Dermis microvascular lymphatic vessel endothelial cell (primary cell): ENCODE results near the gene TMEM11. TPM values are rescaled to one million over a fixed set of nuclear protein-coding genes. Genes with fewer than 3 reads are reported as not detected.

Experiments used
- DNase-seq, 2 donors: peaks; one replicate each; pipeline versions ENCODE4 v3.0.0 to v3.0.0-alpha.2; 2010; ENCODE audit warnings: low read depth in 2 of 2
- total RNA-seq: library from RNA; depleted of rRNA; stranded (reverse); fragments of >200 nt; gene quantifications from 2 replicates; pipeline ENCODE4 v1.2.1, GENCODE V29; 2014

The TMEM11 gene
- total RNA-seq, 1 donor from 2014 or later = 16.9 TPM

DNA sequence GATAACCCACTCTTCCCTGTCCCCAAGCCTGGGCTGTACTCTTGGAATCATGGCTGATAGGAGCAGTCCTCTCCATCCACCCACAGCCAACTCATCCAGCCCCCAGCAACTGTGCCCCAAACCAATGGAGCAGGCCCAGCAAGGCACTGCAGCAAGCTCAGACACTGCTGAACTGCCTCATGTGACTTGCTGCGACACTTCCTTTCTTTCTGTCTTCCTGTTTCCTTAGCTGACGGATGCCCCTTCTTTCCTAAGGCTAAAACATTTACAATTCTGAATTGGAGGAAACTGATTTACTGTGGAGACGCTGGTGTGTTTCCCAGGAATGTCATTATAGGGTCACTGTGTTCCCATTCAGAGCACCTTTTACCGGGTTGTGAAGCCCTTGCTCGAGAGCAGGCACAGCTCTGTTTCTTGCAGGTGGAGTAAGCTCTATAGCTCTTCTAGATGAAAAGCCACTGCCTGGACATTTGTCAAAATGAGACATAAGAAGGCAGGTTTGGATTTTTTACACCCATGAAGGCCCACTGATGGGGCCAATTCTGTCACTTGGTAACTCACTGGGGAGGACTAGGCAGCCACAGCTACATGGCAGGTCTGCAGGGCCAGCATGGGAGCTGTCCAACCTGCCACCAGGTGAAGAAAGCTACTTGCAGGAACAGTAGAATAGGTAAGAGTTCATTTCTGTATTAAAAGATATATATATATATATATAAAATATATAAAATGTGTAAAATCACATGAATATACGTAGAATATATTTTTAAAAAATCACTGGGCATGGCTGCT lies 27.4 kb downstream of the TMEM11 start:
- peak; percentile 68 to 81 for DNase-seq

DNA sequence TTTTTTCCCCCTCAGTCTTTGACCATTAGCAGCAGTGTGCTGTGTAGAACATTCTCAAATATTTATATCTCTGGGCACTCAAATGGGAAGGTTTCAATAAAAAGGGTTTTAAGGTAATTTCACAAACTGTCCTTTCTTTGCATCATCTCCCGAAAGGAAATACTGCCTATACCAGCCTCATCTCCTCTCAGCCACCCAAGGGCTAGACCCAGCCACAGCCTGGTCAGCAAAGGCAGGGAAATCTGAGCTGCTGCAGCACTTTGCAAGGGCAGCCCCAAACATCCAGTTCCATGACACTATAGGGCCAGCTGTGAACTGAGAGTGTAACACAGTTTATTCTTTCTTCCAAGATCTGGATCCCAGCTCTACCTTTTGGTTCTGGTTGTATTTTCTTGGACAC lies 28.9 kb downstream of the TMEM11 start:
- DNase-seq = no peak

DNA sequence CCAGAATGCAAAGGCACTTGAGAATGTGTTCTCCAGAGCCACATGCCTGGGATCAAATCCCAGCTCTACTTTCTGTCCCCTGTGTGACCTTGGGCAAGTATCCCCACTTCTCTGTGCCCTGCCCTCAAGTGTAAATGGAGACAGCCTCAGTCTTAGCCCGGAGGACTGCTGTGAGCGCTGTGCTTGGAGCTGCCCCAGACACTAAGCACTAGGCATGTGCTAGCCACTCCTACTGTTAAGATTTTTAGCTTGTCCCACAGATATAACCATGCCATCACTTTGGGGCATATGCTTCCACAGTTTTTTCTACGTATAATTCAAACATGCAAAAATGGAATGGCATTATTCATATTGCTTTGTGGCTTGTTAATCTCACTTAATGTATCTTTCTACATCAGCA lies 29.4 kb downstream of the TMEM11 start:
- no peak for DNase-seq

DNA sequence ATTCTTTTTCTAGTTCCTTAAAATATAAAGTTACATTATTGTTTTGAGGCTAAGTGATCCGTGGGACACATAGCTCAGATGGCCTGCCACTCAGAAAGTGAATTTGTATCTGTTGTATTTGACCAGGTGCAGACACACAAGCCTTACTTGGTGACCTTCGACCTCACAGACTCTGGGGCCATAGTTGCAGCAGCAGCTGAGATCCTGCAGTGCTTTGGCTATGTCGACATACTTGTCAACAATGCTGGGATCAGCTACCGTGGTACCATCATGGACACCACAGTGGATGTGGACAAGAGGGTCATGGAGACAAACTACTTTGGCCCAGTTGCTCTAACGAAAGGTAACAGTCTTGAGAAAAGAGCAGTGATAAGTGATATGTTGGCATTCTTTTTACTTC lies 30.5 kb downstream of the TMEM11 start:
- peak in 1 of 2 donors; percentile 18 for DNase-seq

DNA sequence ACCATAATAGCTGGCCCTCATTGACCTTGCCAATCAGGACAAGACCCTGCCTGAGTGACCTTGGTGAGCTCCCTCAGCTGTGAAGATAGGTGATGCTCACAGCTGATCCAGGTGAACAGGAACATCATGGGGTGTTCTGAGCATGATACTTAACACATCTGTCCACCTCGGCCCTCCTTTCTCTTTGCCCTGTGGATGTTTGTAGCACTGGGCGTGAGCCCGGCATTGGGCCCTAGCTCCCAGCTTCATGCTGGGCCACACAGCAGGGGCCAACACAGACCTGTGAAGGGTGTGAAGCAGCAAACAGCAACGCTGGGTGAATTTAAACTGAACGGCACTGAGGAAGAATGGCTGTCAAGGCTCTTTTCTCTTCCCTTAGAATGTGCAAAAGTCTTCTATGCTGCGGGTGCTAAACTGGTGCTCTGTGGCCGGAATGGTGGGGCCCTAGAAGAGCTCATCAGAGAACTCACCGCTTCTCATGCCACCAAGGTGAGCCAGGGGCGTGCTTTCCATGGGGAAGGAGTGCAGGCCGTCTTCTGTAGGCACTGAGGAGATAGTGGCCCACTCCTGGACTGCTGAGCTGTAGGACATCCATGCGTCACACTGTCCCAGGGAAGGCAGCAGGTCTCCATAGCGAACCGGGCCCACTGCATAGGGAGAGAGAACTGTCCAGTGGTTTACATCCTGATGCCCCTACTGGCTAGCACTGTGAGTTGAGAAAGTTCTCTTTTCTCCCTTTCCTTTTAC lies 35.9 kb downstream of the TMEM11 start:
- DNase-seq = no peak

DNA sequence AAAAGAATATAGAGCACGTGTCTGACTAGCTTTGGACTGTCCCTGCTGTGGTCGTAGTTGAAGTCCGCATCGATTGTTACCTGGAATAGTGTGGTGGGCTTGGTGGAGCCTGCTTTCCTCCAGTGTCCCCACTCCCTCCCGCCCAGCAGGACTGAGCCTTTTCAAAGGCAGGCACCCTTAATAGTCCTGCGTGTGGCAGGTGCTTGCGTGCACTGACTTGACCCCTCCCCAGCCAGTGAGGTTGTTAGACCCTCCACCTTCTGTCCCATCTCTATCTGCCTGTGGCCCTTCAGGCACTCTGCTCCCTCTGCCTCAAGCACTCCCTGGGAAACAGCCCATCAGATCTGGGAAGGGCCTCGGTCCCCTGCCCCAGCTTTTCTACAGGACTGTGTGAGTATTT lies 36.6 kb downstream of the TMEM11 start:
- DNase-seq = no peak

DNA sequence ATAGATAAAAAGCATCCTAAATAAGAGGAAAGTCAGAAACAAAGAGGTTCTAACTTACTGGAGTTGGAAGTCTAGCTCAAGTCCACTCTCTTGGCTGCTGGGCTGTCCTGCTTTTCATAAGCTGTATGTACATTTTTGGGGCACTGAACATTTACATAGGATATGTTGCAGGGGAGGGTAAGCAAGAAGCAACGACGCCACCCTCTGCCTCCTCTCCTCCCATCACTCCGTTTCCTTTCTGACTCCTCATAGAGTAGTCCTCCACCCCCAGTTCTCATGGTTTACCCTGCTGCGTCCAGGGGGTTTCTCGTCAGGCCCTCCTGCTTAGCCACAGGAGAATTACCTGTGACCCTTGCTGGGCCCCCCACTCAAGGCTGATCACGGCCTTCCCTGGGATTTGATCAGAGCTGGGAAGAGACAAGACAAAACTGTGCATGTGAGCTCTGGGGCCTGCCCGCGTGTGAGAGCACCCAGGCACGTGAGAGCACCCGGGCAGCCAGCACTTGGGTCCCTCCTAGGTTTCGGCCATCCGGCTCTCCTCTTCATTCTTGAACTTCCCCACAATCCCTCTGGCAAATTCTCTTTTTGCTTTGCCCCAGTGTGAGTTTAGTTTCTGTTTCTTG lies 37.1 kb downstream of the TMEM11 start:
- no peak for DNase-seq

DNA sequence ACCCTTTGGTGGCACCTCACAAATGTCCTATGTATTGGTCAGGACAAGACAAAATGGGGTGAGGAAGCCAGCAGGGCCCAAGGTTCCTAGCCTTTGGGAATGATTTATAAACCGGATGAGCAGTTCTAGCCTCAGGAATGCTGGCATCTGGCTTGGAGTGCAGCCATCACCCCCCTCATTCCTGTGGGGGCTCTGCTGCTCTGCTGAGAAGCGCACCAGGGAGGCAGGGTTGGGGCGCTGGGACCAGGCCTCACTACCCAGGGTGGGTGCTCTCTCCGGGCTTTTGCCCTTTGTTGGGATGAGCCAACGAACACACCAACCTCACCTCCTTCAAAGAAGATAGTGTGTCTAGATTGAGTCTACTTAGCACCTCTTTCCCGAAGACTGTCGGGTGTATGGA lies 39.2 kb downstream of the TMEM11 start:
- DNase-seq = peak in 1 of 2 donors; percentile 29

DNA sequence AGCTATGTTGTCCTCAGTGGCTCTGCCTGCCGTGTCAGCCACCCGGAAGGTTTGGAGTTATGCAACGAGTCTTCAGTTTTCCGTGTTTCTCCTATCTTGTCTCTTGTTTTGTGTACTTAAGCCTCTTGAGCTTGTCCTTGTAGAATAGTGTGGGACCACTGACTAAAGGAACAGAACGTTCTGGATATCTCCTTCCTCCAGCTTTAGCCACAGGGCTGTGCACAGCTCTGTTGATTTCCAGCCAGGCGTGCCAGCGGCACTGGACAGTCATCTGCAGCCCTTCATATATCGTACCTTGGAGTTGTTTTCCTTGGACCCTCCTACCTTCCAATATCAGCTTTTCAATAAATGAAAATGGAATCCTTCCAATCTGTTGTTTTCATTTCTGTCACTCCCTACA lies 39.8 kb downstream of the TMEM11 start:
- peak in 1 of 2 donors; percentile 21 for DNase-seq

DNA sequence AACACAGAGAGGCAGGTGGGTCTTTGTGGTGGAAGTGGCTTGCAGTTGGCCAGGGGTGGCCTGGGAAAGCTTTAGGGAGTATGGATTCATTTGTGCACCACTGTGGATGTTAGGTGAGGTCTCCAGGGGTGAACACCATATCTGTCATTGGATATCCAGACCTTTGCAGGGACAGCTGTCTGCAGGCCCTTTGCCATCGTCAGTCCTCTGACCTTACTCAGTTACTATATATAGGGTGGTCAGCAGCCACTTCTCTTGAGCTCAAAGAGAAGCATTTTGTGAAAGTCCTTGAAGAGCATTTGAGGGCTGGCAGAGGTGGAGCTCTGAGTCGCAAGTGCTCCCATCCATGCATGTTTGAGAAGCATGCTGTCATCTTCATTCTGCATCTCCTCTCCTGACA lies 40.4 kb downstream of the TMEM11 start:
- DNase-seq = no peak

DNA sequence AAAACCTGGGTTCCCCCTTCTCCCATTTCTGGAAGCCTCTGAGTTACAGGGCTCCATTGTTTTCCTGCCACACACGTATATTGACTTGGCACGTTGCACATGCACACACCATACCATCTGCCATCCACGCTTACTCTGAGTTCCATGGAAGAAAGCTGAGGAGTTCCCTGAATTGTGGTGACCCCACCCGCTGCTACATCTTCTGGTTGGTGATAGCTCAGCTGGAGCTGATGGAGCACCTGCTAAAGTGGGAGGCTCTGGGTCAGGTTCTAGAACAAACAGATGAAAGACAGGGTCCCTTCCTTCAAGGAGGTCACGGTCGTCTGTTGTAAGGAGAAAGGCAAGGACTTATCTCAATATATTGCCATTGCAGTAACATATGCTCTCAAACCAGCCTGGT lies 41.1 kb downstream of the TMEM11 start:
- no peak for DNase-seq

DNA sequence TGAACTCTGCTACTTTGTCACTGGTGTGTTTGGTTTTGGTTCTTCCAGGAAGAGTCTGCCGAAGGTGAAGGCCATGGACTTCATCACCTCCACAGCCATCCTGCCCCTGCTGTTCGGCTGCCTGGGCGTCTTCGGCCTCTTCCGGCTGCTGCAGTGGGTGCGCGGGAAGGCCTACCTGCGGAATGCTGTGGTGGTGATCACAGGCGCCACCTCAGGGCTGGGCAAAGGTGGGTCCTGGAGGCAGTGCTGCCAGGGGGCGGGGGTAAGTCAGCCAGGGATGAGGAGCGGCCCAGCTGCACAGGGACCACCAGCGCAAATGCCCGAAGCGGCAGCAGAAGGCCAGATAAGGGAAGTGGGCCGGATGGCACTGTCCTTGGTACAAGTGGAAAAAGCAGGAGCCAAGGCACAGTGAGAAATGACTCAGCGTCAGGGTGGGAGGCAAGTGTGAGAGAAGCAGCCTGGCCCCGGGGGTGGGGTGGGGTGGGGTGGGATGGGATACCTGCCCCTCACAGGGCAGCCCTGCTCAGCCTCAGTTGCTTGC lies 41.9 kb downstream of the TMEM11 start:
- DNase-seq = no peak

DNA sequence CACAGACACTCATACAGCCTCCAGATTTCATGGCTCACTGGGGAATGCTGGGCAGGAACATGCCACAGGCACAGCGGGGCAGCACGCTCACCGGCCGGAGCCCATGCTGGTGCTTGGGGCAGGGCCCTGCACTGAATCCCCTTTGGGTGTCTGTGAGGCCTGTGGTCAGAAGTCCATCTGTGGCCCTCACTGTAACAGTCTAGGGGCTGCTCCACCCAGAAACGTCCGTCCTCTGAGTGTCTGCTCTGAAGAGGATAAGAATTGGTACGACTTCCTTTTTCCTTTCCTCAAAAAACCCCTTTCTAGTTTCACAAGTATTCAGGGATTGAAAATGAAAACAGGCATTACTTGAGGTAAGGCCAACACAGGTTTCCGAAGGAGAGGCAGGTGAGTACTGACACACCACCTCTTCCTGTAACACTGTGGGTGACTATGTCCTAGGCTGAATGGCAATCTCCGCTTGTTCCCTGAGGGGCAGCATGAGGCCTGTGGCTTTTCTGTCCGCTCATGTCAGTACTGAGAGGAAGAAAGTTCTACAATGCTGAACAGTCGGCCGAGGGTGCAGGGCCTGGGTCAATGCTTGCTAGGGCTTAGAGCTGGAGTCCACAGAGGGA lies 42.5 kb downstream of the TMEM11 start:
- no peak for DNase-seq

DNA sequence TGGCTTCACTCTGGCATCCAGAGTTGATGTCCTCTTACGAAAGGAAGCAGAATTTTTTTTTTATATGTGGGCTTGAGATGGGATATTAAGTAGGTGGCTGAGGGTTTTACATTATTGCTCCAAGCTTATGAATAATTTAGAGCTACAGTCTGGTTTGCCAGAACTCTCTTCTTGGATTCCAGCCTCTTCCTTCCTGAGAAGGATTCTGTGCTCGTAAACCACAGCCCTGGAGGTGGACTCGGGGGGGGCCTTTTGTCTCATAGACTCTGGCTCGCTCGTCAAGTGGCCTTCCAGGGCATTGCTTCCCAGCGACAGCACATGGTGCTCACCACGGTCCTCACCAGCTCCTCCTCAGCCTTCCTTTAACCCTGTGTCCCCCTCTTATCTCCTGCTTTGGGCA lies 43.2 kb downstream of the TMEM11 start:
- DNase-seq = no peak

DNA sequence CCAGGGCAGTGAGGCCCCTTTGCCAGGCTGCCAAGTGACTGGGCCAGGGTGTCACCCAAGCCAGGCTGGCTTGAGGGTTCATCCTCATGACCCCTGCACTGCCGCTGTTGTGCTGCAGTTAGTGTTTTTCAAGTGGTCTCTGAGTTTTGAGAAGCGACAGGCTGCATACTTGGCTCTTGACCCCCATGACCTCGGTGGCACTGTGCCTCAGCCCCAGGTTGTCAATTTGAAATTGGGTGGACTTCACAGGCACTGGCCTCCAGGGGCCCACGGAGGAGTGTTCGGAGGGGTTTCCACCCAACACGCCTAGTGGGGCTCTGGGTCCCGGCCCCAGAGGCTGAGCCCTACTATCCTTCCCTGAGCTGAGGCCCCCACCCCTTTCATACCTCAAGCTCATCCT lies 44.5 kb downstream of the TMEM11 start:
- DNase-seq = no peak

DNA sequence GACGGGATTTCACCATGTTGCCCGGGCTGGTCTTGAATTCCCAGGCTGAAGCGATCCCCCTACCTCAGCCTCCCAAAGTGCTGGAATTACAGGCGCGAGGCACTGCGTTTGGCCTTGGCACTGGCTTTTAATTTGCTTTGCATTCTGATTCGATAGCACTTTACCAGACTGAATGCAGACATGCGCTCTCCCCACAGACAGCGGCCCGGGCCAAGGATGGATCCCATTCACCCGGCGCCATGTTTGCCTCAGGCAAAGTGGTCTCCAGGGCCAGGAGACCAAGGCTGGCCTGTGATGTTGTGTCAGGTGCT lies 45.5 kb downstream of the TMEM11 start:
- DNase-seq = no peak

DNA sequence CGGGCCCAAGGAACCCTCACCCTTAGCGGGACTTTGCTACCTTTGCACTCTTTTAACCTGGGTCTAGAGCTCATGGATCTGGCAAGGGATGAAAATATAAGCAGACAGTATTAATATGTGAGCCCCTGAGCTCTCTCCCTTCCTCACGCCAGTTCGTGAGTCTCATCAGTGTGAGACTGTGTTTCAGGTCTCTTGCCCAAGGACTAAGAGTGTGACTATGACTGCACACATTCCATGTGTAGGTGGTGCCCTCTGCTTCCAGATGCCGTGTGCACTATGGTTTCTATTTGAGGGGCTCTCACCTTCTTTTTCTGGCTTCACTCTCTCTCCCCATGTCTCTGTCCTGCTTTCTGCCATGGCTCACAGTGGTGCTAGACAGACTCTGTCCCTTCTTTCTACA lies 46.7 kb downstream of the TMEM11 start:
- no peak for DNase-seq

DNA sequence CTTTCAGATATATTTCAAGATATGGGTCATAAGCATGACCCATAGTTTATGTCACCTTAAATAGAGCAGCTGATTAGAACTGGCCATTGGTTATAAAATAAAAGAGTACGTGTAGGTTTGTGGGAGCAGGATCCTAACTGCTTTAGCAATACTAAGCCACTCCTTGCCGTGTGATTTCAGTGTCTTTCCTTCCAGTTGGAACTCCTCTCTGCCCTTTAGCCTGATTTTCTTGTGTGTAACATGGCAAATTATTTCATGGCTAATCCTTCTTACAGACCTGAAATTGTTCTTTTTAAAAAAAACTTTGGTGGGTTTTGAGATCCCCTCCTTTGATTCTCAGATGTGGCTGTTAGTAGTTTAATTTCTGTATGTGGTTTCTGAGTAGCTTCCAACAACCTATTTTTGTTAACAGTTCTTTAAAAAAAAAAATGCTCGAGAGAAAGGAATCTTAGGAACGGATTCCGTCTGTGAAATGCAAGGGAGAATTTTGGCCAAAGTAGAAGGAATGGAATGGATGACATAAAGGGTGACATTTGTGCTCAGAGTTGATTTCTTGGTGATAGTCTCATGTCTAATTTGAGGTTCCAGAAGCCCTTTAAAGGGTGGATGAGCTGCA lies 47.3 kb downstream of the TMEM11 start:
- no peak for DNase-seq

DNA sequence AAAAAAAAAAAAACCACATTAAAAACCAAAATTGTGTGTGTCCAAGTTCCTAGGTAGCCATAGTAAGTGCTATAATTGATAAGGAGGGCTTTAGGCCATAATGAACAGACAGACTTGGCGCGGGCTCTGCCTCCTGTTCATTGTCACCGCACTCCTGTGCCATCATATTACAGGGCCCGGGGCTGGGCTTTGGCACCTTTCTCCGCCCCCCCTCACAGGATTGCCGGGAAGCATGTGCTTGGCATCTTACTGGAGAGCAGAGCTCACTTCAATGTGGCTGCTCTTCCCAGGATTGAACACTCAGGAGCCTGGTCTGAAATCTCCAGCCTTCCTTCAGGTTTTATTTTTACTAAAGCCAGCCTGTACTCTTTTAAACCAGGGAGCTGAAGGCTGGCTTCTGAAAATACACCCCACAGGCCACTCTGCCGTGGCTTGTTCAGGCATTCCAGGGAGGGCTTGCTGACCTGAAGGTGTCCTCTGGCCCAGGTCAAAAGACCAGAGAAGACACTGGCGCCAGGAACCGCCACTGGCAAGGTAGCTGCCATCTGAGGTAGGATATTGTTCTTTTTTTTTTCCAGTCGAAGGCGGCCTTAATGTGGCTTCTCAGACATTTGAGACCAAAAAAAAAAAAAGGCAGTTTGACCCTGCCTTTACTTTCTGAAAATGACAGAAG lies 47.9 kb downstream of the TMEM11 start:
- no peak for DNase-seq

DNA sequence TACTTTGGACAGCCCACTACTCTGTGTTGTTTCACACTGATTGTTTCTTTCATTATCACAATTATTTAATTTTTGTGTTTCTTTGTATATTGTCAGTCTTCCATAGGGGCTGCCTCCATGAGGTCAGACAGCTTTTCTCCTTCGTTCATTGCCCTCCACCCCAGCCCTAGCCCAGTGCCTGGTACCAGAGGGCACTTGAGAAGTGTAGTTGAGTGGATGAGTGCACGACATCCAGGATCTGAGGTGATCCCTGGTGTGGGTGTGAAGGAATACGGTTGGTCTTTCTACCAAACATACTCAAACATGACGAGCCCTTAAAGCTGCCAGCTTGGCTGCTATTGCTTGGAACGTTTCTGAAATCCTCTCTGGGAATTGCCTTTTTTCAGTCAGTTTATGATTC lies 49.3 kb downstream of the TMEM11 start:
- no peak for DNase-seq

DNA sequence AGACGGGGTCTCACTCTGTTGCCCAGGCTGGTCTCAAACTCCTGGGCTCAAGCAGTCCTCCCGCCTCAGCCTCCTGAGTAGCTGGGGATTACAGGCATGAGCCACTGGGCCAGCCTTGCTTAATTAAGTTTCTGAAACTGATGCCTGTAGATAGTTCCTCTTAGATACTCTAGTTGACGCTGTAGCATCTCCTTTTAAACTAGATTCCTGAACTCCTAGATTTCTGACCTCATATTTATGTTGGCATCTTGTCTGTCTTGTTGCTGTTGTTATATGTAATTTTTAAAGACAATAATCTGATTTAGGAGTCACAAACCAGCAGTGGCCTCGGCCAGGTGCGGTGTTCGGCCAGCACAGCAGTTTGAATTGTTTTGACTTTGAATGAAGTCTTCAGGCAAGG lies 49.7 kb downstream of the TMEM11 start:
- no peak for DNase-seq
